Measurements from ENCODE around the gene DNAAF5. TPM values are rescaled to one million over a fixed set of nuclear protein-coding genes. Genes with fewer than 3 reads are reported as not detected.

The DNAAF5 gene
- total RNA-seq, 4 donors from 2014 or later, result 26.8 to 75.8 (median 45.3) TPM

DNA sequence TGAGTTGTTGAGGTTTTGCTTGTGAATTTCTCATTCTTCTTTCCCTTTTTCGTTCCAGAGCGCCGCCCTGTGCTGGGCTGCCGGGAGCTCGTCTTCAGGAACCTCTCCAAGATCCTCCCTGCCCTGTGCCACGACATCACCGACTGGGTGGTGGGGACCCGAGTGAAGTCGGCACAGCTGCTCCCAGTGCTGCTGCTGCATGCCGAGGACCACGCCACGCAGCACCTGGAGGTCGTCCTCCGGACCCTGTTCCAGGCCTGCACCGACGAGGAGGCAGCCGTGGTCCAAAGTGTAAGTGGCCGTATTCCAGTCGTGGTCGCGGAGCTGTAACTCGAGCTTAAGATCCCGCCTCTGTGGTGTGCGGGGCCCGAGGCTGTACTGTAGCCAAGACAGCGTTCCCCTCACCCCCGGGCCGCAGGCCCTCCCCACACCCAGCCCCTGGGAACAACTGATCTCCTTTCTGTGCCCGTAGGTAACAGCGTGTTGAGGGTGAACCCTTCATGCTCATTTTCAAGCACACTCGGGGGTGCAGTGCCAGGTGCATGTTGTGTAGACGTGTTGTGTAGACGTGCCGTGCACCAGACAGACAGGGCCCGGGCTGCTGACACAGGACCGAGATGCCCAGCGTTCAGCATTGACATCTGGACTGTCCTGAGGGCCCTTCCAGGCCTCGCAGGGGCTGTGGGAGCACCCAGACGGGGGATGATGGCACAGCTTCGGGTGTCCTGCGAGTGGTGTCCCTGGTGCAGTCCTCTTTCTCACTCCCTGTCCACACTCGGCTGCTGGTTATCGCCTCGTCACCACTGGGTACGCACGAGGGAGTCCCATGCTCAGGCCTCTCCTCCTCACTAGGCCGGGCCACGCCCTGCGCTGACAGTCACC is 28.3 kb downstream of the DNAAF5 start:
- H3K4me3 ChIP-seq, result no peak overlapping the region
- peaks cover 0 to 70% (median 0%) of the 10 kb centered on the region in 3 donors for H3K36me3 ChIP-seq
- H3K27me3 ChIP-seq, result no peaks in the 10 kb centered on the region
- H3K27ac ChIP-seq, result no peak overlapping the region
- DNase-seq, result peak in 1 of 3 donors; percentile 35
- TF ChIP-seq POLR2A (IDR thresholded peaks at IDR 0.05), result no peak
- TF ChIP-seq, protein P1, sequence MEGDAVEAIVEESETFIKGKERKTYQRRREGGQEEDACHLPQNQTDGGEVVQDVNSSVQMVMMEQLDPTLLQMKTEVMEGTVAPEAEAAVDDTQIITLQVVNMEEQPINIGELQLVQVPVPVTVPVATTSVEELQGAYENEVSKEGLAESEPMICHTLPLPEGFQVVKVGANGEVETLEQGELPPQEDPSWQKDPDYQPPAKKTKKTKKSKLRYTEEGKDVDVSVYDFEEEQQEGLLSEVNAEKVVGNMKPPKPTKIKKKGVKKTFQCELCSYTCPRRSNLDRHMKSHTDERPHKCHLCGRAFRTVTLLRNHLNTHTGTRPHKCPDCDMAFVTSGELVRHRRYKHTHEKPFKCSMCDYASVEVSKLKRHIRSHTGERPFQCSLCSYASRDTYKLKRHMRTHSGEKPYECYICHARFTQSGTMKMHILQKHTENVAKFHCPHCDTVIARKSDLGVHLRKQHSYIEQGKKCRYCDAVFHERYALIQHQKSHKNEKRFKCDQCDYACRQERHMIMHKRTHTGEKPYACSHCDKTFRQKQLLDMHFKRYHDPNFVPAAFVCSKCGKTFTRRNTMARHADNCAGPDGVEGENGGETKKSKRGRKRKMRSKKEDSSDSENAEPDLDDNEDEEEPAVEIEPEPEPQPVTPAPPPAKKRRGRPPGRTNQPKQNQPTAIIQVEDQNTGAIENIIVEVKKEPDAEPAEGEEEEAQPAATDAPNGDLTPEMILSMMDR (IDR thresholded peaks at IDR 0.05), result no peak
- H3K9me3 ChIP-seq, result no peaks in the 10 kb centered on the region
- no peaks in the 10 kb centered on the region for H3K4me1 ChIP-seq

DNA sequence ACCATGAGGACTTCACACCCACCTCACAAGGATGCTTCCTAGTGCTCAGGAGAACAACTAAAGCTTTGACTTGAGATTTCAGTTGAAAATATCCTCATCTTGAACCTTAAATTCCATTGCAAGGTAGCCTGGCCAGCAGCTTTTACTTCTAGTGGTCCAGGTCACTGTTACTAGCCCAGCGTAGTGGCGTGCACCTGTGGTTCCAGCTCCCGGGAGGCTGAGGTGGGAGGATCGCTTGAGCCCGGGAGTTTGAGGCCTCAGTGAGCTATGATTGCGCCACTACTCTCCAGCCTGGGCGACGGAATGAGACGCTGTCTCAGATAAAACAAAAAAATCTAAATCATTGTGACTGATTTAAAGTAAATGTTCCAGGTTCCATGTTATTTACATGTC is 28.9 kb downstream of the DNAAF5 start:
- Histone ChIP-seq H3K9me3 (no peaks in the 10 kb centered on the region), H3K4me3 (no peak overlapping the region), H3K27me3 (no peaks in the 10 kb centered on the region), H3K36me3 (peaks cover 0 to 66% (median 0%) of the 10 kb centered on the region in 3 donors), H3K4me1 (no peaks in the 10 kb centered on the region), H3K27ac (no peak overlapping the region)
- TF ChIP-seq, protein P1 (IDR thresholded peaks at IDR 0.05), result no peak
- TF ChIP-seq POLR2A (IDR thresholded peaks at IDR 0.05), result no peak
- DNase-seq, result no peak

DNA sequence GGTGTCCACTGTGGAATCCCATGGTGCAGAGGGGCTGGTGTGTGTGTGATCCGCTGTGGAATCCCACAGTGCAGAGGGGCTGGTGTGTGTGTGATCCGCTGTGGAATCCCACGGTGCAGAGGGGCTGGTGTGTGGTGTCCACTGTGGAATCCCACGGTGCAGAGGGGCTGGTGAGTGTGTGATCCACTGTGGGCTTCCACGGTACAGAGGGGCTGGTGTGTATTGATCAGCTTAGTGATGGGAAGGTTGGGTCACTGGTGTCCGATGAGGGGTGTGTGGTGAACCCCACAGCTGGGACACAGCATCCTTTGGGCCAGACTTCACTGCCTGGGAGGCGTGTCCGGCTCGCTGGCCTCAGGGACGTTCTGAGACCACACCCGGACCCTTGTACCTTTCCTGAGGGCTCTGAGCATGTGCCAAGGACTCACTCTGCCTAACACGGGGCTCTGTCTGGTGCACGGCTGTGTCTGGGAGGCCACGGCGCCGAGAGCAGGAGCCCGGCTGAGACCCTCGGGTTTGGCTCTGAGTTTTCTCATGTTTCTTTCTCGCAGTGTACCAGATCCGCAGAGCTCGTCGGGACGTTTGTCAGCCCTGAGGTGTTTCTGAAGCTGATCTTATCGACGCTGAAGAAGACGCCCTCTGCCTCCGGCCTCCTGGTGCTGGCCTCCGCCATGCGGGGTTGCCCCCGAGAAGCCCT is 29.9 kb downstream of the DNAAF5 start:
- H3K27ac ChIP-seq, result no peak overlapping the region
- no peak for TF ChIP-seq POLR2A (IDR thresholded peaks at IDR 0.05)
- TF ChIP-seq, protein P1 (IDR thresholded peaks at IDR 0.05), result no peak
- DNase-seq, result no peak
- no peaks in the 10 kb centered on the region for H3K27me3 ChIP-seq
- peaks cover 0 to 59% (median 0%) of the 10 kb centered on the region in 3 donors for H3K36me3 ChIP-seq
- H3K4me1 ChIP-seq, result no peaks in the 10 kb centered on the region
- H3K4me3 ChIP-seq, result no peak overlapping the region
- H3K9me3 ChIP-seq, result no peaks in the 10 kb centered on the region

DNA sequence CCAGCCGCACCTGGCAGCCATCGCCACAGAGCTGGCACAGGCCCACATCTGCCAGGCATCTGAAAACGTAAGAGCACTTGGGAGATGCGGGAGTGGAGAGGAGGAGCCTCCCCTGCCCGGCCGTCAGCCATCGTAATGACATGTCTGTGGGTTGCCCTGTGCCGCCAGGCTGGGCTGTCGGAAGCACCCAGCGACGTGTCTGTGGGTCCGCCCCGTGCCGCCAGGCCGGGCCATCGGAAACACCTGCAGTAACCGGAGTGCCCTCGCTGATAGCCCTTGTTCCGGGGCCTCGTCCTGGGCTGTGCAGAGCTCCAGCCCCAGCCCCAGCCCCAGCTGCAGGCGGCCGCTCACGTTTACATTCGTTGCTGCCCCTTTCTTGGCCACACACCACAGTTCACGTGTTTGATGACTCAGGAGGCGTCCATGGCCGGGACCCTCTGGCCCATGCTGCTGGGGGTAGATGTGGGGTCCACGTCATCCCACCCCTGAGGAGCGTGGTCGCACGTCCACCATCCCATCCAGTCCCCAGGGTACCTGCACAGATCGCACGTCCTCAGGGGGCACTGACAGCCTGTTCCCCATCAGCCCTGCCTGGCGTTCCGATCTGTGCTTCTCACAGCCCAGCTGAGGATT is 30.5 kb downstream of the DNAAF5 start:
- Histone ChIP-seq H3K4me1 (no peaks in the 10 kb centered on the region), H3K36me3 (peaks cover 0 to 60% (median 0%) of the 10 kb centered on the region in 3 donors), H3K4me3 (no peak overlapping the region), H3K27me3 (no peaks in the 10 kb centered on the region), H3K9me3 (no peaks in the 10 kb centered on the region), H3K27ac (no peak overlapping the region)
- DNase-seq, result peak in 1 of 3 donors; percentile 41
- TF ChIP-seq POLR2A (IDR thresholded peaks at IDR 0.05), result no peak
- TF ChIP-seq, protein P1 (IDR thresholded peaks at IDR 0.05), result no peak

DNA sequence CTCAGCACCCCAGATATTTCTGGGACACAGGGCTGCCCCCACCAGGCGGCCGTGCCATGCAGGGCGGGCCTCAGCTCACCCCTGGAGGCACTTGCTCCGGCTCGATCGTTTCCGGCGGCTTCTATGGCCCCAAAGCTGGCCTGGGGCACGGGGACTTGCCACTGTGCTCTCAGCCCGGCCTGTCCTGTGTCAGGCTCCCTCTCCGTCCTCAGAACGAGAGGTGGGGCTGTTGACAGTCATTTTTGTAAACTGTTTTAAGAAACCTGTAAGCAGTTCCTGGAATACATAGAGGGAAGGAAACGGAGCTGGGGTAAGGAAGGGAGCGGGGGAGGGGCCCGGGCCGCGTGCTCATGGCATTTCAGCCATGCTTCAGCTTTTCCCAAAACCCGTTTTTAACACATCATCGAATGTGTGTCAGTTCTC is 31.3 kb downstream of the DNAAF5 start:
- Histone ChIP-seq H3K4me3 (no peak overlapping the region), H3K36me3 (peaks cover 0 to 64% (median 0%) of the 10 kb centered on the region in 3 donors), H3K27me3 (no peaks in the 10 kb centered on the region), H3K27ac (peak overlapping the region in 1 of 4 donors; percentile 9), H3K4me1 (no peaks in the 10 kb centered on the region), H3K9me3 (no peaks in the 10 kb centered on the region)
- peak in 1 of 3 donors; percentile 29 for DNase-seq
- no peak for TF ChIP-seq POLR2A (IDR thresholded peaks at IDR 0.05)
- TF ChIP-seq, protein P1 (IDR thresholded peaks at IDR 0.05), result no peak
